ENCODE results near the gene TM9SF3. TPM values are rescaled to one million over a fixed set of nuclear protein-coding genes. Genes with fewer than 3 reads are reported as not detected.

Gene TM9SF3
- total and polyA plus RNA-seq, 5 donors, result 24.4 to 93.4 (median 84.3) TPM

Other genes starting within 250 kb of the TM9SF3 start
- gene OPALIN, start 228.0 kb downstream of the TM9SF3 start, total RNA-seq, result not detected
- gene OPALIN, start 228.0 kb downstream of the TM9SF3 start, polyA plus RNA-seq, result not detected
- gene TLL2, start 73.1 kb downstream of the TM9SF3 start, total RNA-seq, result 1 to 10 TPM; 1.4 to 5.2 (median 2.6) TPM
- gene TLL2, start 73.1 kb downstream of the TM9SF3 start, polyA plus RNA-seq, result 1.9 TPM
- gene PIK3AP1, start 133.5 kb upstream of the TM9SF3 start, total RNA-seq, result 10 to 100 TPM in 1 of 4 donors, 1 to 10 TPM in 3; 3.6 to 10.5 (median 6.2) TPM
- 1.4 TPM for gene PIK3AP1, start 133.5 kb upstream of the TM9SF3 start, polyA plus RNA-seq
- 10 to 100 TPM; 16.5 to 21.9 (median 19.1) TPM for gene LCOR, start 245.3 kb upstream of the TM9SF3 start, total RNA-seq
- 3.2 TPM for gene LCOR, start 245.3 kb upstream of the TM9SF3 start, polyA plus RNA-seq